GM12878 (cell line): ENCODE measurements around the gene DRD3.

ENCODE experiments used
- EED ChIP-seq: sonication (generic); IDR thresholded peaks from 2 replicates; pipeline ENCODE4 v1.6.1; 2016; ENCODE audit warnings: antibody characterized with exemption, low read depth
- FOXK2 ChIP-seq: fragments of 450-650 bp; IDR thresholded peaks from 2 replicates; pipeline ENCODE4 v1.6.1; 2017; ENCODE audit warnings: mild to moderate bottlenecking, moderate library complexity
- JUND ChIP-seq: IDR thresholded peaks from 2 replicates; pipeline ENCODE4 v1.6.1; 2012; ENCODE audit warnings: low read depth, mild to moderate bottlenecking, low read length, improper control_type of control experiment, moderate library complexity
- MXI1 ChIP-seq: fragments of 150-350 bp; IDR thresholded peaks from 2 replicates; pipeline ENCODE4 v1.6.1; 2011; ENCODE audit warnings: low read depth, mild to moderate bottlenecking, inconsistent platforms, low read length, improper control_type of control experiment
- NFIC ChIP-seq: IDR thresholded peaks from 2 replicates; pipeline ENCODE4 v1.6.1; 2012; ENCODE audit warnings: low read depth, mild to moderate bottlenecking, inconsistent platforms, low read length, moderate library complexity
- POLR2A ChIP-seq: IDR thresholded peaks from 2 replicates; pipeline ENCODE4 v1.6.1; 2011; ENCODE audit warnings: low read depth, mild to moderate bottlenecking, low read length
- POLR2AphosphoS5 ChIP-seq: IDR thresholded peaks from 2 replicates; pipeline ENCODE4 v1.6.1; 2011; ENCODE audit warnings: mild to moderate bottlenecking, low read length, inconsistent platforms
- TAF1 ChIP-seq: IDR thresholded peaks from 2 replicates; pipeline ENCODE4 v1.6.1; 2011; ENCODE audit warnings: mild to moderate bottlenecking, low read depth, low read length, borderline replicate concordance
- ZNF274 ChIP-seq: IDR thresholded peaks from one replicate; pipeline ENCODE4 v1.8.0; 2011; ENCODE audit not compliant: insufficient read length, insufficient read depth
- TF ChIP-seq, protein P1 (sequence below), 3 experiments: IDR thresholded peaks in 2 of 3; conservative IDR thresholded peaks in 1 of 3; 2 replicates each; pipeline ENCODE4 v1.5.1; 2011; ENCODE audit warnings: low read depth in 3 of 3, low read length in 3 of 3, mild to moderate bottlenecking in 3 of 3, control low read depth in 2 of 3, moderate library complexity in 2 of 3, inconsistent platforms in 1 of 3, mixed read lengths in 1 of 3; ENCODE audit not compliant: control insufficient read depth in 2 of 3, insufficient read depth in 1 of 3; ENCODE audit errors: extremely low read depth in 1 of 3
- TF ChIP-seq, protein P2 (sequence below): IDR thresholded peaks from 2 replicates; pipeline ENCODE4 v1.6.1; 2011; ENCODE audit warnings: low read depth, mild to moderate bottlenecking, low read length, moderate library complexity, borderline replicate concordance; ENCODE audit errors: extremely low read depth

DNA sequence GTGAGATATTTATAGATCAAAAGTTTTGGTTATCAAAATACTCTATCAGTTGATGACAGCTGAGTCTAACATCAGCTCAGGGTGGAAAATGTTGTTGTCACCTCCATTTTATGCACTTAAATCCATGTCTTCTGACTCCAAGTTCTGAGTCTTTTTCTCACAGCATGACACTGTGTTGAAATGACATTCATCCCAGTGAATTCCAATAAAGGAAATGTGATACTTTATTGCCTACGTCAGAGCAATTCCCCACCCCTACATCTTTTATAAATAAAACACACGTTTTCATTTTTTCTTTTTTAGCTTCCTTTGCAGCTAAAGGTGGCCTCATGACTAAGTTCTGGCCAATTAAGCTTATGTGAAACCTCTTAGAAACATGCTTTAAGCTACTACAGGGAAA lies 10.7 kb downstream of the DRD3 start:
- TF ChIP-seq, protein P1, sequence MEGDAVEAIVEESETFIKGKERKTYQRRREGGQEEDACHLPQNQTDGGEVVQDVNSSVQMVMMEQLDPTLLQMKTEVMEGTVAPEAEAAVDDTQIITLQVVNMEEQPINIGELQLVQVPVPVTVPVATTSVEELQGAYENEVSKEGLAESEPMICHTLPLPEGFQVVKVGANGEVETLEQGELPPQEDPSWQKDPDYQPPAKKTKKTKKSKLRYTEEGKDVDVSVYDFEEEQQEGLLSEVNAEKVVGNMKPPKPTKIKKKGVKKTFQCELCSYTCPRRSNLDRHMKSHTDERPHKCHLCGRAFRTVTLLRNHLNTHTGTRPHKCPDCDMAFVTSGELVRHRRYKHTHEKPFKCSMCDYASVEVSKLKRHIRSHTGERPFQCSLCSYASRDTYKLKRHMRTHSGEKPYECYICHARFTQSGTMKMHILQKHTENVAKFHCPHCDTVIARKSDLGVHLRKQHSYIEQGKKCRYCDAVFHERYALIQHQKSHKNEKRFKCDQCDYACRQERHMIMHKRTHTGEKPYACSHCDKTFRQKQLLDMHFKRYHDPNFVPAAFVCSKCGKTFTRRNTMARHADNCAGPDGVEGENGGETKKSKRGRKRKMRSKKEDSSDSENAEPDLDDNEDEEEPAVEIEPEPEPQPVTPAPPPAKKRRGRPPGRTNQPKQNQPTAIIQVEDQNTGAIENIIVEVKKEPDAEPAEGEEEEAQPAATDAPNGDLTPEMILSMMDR (IDR thresholded peaks at IDR 0.05 in 2 of 3, conservative IDR thresholded peaks at IDR 0.05 in 1 of 3; ENCODE audit: control insufficient read depth in 2 of 3, extremely low read depth in 1 of 3, insufficient read depth in 1 of 3, low read depth in 3 of 3, low read length in 3 of 3) = no peak
- TF ChIP-seq EED (no peak), ZNF274 (no peak), JUND (no peak), POLR2A (no peak), TAF1 (no peak), FOXK2 (no peak), POLR2AphosphoS5 (no peak), MXI1 (no peak), NFIC (no peak)
- TF ChIP-seq, protein P2, sequence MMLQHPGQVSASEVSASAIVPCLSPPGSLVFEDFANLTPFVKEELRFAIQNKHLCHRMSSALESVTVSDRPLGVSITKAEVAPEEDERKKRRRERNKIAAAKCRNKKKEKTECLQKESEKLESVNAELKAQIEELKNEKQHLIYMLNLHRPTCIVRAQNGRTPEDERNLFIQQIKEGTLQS = no peak
